ENCODE data around the gene LRCH4. TPM values are rescaled to one million over a fixed set of nuclear protein-coding genes. Genes with fewer than 3 reads are reported as not detected.

Gene LRCH4
- total RNA-seq, 4 donors from 2014 or later = 115 to 508 (median 151) TPM

DNA sequence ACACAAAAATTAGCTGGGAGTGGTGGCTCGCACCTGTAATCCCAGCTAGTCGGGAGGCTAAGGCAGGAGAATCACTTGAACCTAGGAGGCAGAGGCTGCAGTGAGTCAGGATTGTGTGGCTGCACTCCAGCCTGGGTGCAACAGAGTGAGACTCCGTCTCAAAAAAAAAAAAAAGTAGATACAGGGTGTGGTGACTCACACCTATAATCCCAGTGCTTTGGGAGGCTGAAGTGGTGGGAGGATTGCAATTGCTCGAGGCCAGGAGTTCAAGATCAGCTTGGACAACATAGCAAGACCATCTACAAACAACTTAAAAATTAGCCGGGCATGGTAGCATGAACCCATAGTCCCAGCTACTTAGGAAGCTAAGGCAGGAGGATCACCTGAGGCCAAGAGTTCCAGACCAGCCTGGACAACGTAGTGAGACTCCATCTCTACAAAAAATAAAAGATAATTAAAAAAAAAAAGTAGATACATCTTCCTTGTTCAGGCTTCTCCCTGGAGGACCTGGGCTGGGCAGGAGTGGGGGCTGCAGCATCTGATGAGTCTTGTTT, 28.5 kb upstream of the LRCH4 start:
- H3K27ac ChIP-seq = no peak overlapping the region
- H3K9me3 ChIP-seq = no peaks in the 10 kb centered on the region
- H3K36me3 ChIP-seq = no peaks in the 10 kb centered on the region
- DNase-seq = no peak
- intact Hi-C loops (cut with DNase I; ENCODE audit: low total_unique reads) = no loop called here
- in situ Hi-C loops (cut with MboI; ENCODE audit: low pct_ligation_motif_present in 1 of 4, low pct_unique_long_range_greater_than_20kb in 1 of 4, low sequenced_read_pairs in 3 of 4) = no loop called here
- no peaks in the 10 kb centered on the region for H3K27me3 ChIP-seq
- H3K4me3 ChIP-seq = no peak overlapping the region
- TF ChIP-seq EP300 (IDR thresholded peaks at IDR 0.05; ENCODE audit: low read depth) = no peak
- no peak for TF ChIP-seq POLR2AphosphoS5 (IDR thresholded peaks at IDR 0.05)
- TF ChIP-seq, protein P1, sequence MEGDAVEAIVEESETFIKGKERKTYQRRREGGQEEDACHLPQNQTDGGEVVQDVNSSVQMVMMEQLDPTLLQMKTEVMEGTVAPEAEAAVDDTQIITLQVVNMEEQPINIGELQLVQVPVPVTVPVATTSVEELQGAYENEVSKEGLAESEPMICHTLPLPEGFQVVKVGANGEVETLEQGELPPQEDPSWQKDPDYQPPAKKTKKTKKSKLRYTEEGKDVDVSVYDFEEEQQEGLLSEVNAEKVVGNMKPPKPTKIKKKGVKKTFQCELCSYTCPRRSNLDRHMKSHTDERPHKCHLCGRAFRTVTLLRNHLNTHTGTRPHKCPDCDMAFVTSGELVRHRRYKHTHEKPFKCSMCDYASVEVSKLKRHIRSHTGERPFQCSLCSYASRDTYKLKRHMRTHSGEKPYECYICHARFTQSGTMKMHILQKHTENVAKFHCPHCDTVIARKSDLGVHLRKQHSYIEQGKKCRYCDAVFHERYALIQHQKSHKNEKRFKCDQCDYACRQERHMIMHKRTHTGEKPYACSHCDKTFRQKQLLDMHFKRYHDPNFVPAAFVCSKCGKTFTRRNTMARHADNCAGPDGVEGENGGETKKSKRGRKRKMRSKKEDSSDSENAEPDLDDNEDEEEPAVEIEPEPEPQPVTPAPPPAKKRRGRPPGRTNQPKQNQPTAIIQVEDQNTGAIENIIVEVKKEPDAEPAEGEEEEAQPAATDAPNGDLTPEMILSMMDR (IDR thresholded peaks at IDR 0.05) = no peak
- no peak for TF ChIP-seq POLR2A (IDR thresholded peaks at IDR 0.05)
- peaks cover 4 to 20% (median 8%) of the 10 kb centered on the region in 4 donors for H3K4me1 ChIP-seq
- 60 to 95% methylated on average over 2 to 6 of the region's 6 CpGs for WGBS, 2 donors (ENCODE audit: low coverage in 1 of 2)

DNA sequence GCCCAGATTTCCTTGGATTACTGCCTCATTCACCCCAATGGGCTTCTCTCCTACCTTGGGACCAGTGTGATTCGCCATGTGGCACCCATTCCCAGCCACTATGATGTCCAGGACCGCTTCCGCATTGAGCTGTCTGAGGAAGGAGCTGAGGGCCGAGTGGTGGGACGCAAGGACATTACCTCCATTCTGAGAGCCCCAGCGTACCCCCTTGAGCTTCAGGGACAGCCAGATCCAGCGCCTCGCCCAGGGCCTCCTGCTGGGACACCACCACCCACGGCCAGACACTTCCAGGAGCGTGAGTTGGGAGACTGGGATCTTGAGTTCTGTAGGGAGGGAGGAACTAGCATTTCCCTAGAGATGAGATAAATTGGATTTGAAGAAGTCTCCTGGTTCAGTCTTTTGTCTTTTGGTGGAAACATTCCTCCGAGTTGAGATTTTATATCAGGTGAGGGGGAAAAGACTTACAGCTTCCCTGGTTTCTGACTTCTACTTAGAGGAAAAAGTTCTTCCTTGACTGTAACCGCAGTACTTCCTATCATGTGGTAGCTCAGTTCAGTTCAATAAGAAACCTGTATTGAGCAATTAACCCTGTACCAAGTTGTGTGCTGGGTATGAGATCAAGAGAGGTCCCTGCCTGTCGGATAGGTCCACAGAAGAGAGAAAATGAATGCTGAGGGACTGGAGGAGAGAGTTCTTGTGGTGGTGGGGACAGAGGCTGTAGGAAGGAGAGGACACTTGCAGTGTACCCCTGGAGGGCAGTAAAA, 27.7 kb upstream of the LRCH4 start:
- H3K4me3 ChIP-seq = peak overlapping the region in 1 of 4 donors; percentile 89
- in situ Hi-C loops (cut with MboI; ENCODE audit: low pct_ligation_motif_present in 1 of 4, low pct_unique_long_range_greater_than_20kb in 1 of 4, low sequenced_read_pairs in 3 of 4) = no loop called here
- peaks cover 4 to 20% (median 8%) of the 10 kb centered on the region in 4 donors for H3K4me1 ChIP-seq
- H3K36me3 ChIP-seq = no peaks in the 10 kb centered on the region
- H3K27me3 ChIP-seq = no peaks in the 10 kb centered on the region
- intact Hi-C loops (cut with DNase I; ENCODE audit: low total_unique reads) = no loop called here
- H3K27ac ChIP-seq = no peak overlapping the region
- H3K9me3 ChIP-seq = no peaks in the 10 kb centered on the region
- 86 to 94% methylated on average over 3 to 13 of the region's 13 CpGs for WGBS, 2 donors (ENCODE audit: low coverage in 1 of 2)
- no peak for DNase-seq
- TF ChIP-seq POLR2AphosphoS5 (IDR thresholded peaks at IDR 0.05) = no peak
- no peak for TF ChIP-seq POLR2A (IDR thresholded peaks at IDR 0.05)
- TF ChIP-seq EP300 (IDR thresholded peaks at IDR 0.05; ENCODE audit: low read depth) = no peak
- TF ChIP-seq, protein P1 (IDR thresholded peaks at IDR 0.05) = no peak

DNA sequence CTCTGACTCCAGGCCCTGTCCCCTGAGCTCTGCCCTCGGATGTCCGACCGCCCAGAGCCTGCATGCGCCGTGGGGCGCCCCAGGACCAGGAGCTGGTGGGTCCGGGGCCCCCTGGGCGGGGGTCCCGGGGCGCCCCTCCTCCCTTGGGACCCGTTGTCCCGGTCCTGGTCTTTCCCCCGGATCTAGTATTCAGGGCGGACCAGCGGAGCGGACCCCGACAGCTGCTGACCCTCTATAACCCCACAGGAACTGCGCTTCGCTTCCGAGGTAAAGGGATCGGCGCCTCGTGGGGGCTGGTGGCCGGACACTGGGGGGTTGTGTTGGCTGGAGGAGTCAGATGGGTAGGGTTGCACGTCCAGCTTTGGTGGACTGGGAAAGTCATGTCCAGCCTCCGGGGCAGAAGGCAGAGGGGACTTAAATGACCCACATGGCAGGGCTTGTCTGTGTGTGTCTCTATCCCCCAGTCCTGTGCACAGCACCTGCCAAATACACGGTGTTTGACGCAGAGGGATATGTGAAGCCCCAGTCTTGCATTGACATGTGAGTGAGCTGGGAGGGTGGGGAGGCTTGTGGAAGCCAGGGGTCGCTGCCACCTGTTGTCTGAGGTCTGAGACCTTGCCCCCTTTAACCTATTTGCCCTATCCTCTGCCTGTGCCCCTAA, 26.9 kb upstream of the LRCH4 start:
- no peaks in the 10 kb centered on the region for H3K9me3 ChIP-seq
- no peak for DNase-seq
- H3K36me3 ChIP-seq = no peaks in the 10 kb centered on the region
- 1% methylated on average over 28 of the region's 29 CpGs; no CpG with 5 or more reads in 1 of the 2 donors for WGBS, 2 donors (ENCODE audit: low coverage in 1 of 2)
- in situ Hi-C loops (cut with MboI; ENCODE audit: low pct_ligation_motif_present in 1 of 4, low pct_unique_long_range_greater_than_20kb in 1 of 4, low sequenced_read_pairs in 3 of 4) (no loop called here), intact Hi-C loops (cut with DNase I; ENCODE audit: low total_unique reads) (no loop called here)
- H3K4me3 ChIP-seq = peak overlapping the region; percentile 51 to 89 (median 70)
- H3K27ac ChIP-seq = peak overlapping the region; percentile 89 to 99 (median 92)
- TF ChIP-seq EP300 (IDR thresholded peaks at IDR 0.05; ENCODE audit: low read depth) (no peak), POLR2AphosphoS5 (IDR thresholded peaks at IDR 0.05) (no peak), POLR2A (IDR thresholded peaks at IDR 0.05) (no peak)
- TF ChIP-seq, protein P1 (IDR thresholded peaks at IDR 0.05) = no peak
- H3K27me3 ChIP-seq = no peaks in the 10 kb centered on the region
- peaks cover 4 to 20% (median 8%) of the 10 kb centered on the region in 4 donors for H3K4me1 ChIP-seq

All from transverse colon (tissue), 4 donors.